ENCODE results near the gene NKG7.

NKG7 gene

DNA sequence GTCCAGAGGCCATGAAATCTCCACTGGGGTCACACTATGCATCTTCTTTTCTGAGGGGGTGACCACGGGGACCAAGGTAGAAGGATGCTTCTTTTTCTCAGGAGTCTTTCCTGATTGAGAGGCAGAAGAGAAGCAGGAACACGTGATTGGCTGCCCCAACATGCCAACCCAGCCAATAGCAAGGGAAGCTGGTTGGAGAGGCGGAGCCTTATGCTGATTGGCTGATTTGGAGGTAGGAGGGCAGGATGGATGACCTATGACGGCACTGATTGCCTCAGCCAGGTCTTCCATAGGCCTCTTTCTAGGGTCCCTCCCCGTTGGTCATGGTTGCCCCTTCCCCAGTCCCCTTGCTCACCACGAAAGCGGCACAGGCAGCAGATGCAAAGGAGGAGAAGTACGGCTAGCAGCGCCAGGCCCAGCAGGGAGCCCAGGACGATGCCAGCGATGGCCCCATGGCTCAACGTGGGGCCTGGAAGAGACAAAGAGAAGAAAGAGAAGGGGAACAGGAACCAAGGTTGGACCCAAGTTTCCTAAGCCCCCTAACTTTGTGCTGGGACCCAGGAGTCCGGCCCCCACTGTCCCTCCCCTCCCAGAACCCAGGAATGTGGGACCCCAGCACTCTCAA lies 38.5 kb downstream of the NKG7 start:
- DNase-seq: no peak

DNA sequence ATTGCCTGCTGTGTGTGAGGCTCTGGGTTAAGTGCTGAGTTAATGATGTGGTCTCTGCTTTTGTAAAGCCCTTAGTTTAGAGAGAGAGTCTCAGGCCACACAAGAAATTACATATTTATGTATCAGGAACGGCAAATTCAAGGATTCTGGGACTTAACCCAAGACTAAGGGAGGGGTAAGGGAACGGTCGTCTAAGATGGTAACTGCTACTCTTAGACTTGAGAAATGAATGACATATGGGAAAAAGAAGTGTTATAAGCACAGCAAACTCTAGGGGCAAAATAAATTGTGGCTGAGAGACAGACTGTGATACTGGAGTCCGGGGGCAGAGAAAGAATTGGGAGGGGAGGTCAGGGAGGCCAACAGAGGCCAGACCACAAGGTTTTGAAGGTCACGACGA lies 40.7 kb downstream of the NKG7 start:
- DNase-seq: no peak

DNA sequence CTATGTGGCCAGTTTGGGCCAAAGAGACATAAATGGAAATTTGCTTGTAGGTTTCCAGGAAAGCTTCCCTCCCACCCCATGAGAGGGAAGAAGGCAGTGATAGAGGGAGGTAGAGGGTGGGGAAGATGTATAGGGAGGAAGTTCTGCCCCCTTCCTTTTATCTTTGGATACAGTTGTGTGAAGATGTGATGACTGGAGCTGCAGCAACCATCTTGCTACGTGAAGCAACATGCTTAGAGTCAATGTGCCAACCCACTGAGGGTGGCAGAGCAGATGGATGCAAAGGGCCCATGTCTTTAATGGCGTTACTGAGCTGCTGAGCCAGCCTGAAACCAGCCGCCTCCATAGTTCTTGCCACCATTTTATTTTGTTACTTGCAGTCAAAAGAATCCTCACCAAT lies 41.3 kb downstream of the NKG7 start:
- DNase-seq: no peak

DNA sequence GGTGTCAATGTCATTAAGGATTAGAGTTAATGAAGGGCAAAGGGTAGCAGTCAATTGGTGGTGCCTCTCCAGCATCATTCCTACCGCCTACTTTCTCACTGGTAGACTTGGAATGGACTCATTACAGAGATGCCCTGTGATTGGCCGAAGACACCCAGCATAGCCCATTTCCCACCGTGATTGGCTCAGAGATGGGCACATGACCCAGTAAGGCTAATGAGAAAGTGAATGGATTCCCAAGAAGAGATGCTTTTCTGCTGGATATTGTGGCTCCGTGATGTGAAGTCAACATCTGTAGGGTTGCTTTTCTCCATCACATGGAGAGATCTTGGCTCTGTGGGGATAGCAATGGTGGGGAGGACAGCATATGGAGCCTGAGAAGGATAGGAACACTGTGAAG lies 42.1 kb downstream of the NKG7 start:
- DNase-seq: no peak

DNA sequence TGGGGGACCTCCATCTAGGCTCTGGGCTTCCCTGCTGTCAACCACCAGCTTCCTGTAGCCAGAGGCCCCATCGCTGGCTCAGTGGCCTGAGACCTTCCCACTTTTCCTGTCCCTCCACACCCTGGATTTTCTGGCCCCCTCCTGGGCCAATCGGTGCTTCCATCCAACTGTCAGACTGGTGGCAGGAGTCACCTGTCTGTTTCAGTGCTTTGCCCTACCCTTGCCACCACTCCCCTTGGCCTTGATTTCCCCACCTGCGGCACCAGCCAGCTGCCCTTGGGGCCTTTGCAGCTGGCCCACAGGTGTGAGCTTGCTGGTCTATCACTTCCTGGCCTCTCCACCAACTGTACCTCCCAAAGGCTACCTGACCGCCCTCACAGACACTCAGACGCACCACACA lies 43.0 kb downstream of the NKG7 start:
- DNase-seq: no peak

DNA sequence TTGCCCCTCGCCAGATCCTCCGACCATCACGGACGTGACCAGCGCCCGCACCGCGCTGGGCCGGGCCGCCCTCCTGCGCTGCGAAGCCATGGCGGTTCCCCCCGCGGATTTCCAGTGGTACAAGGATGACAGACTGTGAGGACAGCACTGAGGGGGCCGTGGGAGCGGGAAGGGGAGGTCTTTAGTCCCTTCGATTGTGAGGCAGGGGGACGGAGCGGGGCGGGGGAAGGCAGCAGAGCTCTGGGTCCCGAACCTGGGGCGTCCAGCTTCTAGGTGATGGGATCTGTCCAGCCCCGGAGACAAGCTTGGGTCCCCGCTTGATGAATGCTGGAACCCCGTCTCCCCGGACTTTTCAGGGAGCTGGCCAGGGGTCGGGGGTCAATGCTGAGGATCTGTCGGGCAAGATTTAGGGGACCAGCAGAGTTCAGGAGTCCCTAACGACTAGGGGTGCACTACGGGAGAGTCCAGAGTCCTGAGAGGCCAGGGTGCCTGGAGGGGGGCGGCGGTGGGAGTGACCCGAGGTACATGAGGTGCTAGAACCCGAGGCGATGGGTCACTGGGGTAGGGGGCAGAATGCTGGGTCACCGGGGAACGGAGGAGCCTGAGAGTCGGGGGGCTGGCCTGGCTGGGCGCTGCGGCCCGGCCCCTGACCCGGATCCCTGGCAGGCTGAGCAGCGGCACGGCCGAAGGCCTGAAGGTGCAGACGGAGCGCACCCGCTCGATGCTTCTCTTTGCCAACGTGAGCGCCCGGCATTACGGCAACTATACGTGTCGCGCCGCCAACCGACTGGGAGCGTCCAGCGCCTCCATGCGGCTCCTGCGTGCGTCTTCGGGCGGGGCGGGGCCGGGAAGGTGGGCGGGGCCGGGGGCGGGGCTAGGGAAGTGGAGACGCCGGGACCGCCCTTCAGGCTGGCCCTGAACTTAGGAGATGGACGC lies 45.1 kb downstream of the NKG7 start:
- DNase-seq: no peak

DNA sequence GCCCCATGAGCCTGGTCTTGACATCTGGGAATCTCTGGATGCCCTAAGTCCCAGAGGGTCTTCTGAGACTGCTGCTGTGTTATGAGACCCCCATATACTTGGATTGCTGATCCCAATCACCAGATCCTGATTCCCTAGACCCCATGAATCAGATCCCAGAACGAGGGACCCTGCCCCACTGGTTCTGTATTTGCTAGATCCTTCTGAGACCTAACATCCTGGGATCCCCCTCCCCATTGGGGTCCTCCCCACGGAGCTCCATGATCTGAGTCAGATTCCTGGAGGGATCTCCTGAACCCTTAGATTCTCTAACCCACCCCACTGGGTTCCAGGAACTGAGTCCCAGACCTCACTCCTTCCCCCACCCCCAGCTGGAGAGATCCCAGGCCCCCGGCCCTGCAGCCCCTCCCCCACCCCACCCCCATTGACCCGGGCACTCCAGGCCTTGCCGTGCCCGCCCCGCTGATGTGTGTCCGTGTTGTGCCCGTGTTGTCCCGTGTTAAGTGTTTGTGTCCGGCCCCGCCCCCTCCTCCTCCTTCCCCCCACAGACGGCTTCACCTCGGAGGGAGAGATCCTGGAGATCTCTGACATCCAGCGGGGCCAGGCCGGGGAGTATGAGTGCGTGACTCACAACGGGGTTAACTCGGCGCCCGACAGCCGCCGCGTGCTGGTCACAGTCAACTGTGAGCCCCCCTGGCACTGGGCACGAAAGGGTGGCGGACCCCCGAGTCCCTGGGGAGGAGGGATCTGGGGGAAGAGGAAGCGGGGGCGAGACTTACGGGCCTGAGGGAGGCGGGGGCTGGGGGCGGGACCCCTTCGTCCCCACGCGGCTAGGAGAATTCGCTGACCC lies 46.0 kb downstream of the NKG7 start:
- no peak for DNase-seq

DNA sequence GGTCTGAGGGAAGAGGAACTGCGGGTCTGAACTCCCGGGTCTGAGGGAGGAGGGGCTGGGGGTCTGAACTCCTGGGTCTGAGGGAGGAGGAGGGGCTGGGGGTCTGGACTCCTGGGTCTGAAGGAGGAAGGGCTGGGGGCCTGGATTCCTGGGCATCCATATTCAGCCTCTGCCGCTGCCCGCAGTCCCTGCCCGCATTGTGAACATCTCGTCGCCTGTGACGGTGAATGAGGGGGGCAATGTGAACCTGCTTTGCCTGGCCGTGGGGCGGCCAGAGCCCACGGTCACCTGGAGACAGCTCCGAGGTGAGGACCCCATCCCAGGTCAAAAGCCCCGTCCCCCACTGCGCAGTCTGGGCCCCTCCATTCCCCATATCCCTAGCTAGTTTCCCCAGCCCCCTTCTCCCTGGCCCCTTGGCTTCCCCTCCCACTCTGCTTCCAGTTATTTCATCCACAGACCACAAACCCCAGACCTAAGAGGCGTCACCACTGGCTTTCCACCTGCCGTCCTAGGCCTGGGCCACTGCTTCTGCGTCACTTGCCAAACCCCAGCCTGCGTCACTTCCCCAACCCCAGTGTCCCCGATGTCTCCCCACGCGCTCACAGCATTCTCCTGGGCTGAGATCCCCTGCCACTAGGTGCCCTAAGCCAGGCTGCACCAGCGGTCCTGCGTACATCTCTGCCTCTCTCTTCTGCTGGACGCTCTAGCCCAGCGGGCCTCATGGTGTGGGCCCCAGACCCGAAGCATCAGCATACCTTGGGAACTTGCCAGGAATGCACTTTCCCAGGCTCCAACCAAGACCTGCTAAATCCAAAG lies 47.1 kb downstream of the NKG7 start:
- DNase-seq: no peak

DNA sequence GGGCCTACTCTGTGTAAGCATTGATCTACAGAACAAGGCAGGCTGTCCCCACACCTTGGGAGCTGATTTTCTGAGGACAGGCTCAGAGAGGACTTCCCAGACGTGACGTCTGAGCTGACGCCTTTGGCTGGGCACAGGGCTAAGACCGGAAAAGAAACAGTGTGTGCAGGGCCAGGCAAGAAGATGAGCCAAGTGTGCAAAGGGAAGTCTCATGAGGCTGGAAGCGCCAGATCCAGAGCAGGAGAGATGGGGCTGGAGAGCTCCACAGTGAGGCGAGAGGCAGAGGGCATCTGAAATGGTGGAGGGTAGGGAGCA lies 48.3 kb downstream of the NKG7 start:
- no peak for DNase-seq

DNA sequence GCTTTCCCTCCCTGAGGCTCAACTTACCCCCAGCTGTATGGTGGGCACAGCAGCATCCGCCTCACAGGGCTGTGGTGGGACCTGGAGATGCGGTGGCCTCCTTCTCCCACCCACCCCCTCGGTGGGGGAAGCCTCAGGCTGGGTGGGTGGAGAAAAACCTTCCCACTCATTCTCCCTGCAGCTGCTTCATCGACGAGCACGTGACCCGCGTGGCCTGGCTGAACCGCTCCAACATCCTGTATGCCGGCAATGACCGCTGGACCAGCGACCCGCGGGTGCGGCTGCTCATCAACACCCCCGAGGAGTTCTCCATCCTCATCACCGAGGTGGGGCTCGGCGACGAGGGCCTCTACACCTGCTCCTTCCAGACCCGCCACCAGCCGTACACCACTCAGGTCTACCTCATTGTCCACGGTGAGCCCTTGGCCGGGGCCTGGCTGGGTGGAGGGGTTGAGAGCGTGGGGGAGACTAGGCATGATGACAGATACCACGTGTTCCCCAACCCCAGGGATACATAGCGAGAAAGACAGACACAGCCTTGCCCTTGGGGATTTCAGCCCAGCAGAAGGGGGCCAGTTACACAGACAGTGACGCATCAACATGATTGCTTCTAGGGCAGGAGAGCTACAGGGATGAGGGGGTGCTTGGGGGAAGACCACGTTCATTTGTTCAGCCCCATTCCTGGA lies 48.8 kb downstream of the NKG7 start:
- no peak for DNase-seq

DNA sequence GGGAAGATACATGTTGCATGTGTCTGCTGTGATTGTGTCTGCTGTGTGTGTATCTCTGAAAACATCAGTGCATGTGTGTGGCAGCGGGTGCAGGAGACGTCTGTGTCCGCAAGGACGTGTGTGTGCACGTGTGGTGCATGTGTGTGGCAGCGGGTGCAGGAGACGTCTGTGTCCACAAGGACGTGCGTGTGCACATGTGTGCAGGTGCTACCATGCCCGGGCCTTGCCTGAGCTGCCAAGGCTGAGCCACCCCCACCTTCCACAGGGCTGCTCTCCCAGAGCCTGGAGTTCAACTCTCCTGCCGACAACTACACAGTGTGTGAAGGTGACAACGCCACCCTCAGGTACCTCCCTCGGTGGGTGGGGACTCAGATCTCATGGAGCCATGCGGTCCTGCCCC lies 50.7 kb downstream of the NKG7 start:
- DNase-seq: no peak

All from NCI-H748 treated with DMSO at 0.1 percent for 48 hours (cell line).